Measurements from ENCODE around the gene GPR119. TPM values are rescaled to one million over a fixed set of nuclear protein-coding genes. Genes with fewer than 3 reads are reported as not detected.

GPR119 gene
- total RNA-seq, 6 experiments from 2014 or later = not detected

- H3K4me3 Mint-ChIP-seq = no peak overlapping the region
- TF ChIP-seq CTCF (IDR thresholded peaks at IDR 0.05) = no peak
- DNase-seq = no peak
- H3K4me1 Mint-ChIP-seq (ENCODE audit: low read depth) = no peaks in the 10 kb centered on the region
- no peak overlapping the region for H3K27ac Mint-ChIP-seq
- no peaks in the 10 kb centered on the region; the same call in none of the 2 replicates for H3K27me3 Mint-ChIP-seq (ENCODE audit: insufficient read depth)
- H3K36me3 Mint-ChIP-seq (ENCODE audit: low read depth) = peaks cover 5% of the 10 kb centered on the region; the same call in 1 of the 2 replicates
- H3K9me3 Mint-ChIP-seq = no peaks in the 10 kb centered on the region
Measured at GRCh38 chrX:130416785-130417184, 31.3 kb upstream of the GPR119 start.

GRCh38 chrX:130415201-130415600 lies 29.7 kb upstream of the GPR119 start:
- Mint-ChIP-seq H3K27me3 (ENCODE audit: insufficient read depth) (no peaks in the 10 kb centered on the region; the same call in 1 of the 2 replicates), H3K27ac (no peak overlapping the region), H3K4me3 (no peak overlapping the region), H3K4me1 (ENCODE audit: low read depth) (no peaks in the 10 kb centered on the region), H3K36me3 (ENCODE audit: low read depth) (peaks cover 5% of the 10 kb centered on the region; the same call in 1 of the 2 replicates), H3K9me3 (no peaks in the 10 kb centered on the region)
- no peak for DNase-seq
- no peak for TF ChIP-seq CTCF (IDR thresholded peaks at IDR 0.05)

GRCh38 chrX:130414800-130415199 lies 29.3 kb upstream of the GPR119 start:
- H3K27me3 Mint-ChIP-seq (ENCODE audit: insufficient read depth) = peaks cover 2% of the 10 kb centered on the region
- no peaks in the 10 kb centered on the region for H3K9me3 Mint-ChIP-seq
- no peak overlapping the region for H3K27ac Mint-ChIP-seq
- DNase-seq = no peak
- no peak for TF ChIP-seq CTCF (IDR thresholded peaks at IDR 0.05)
- H3K4me3 Mint-ChIP-seq = no peak overlapping the region
- H3K36me3 Mint-ChIP-seq (ENCODE audit: low read depth) = peaks cover 6% of the 10 kb centered on the region; the same call in 1 of the 2 replicates
- no peaks in the 10 kb centered on the region for H3K4me1 Mint-ChIP-seq (ENCODE audit: low read depth)

- no peak for DNase-seq
- H3K4me1 Mint-ChIP-seq (ENCODE audit: low read depth) = no peaks in the 10 kb centered on the region
- no peak overlapping the region for H3K4me3 Mint-ChIP-seq
- H3K27me3 Mint-ChIP-seq (ENCODE audit: insufficient read depth) = peaks cover 2% of the 10 kb centered on the region
- H3K9me3 Mint-ChIP-seq = no peaks in the 10 kb centered on the region
- H3K36me3 Mint-ChIP-seq (ENCODE audit: low read depth) = peaks cover 11% of the 10 kb centered on the region; the same call in 1 of the 2 replicates
- no peak overlapping the region for H3K27ac Mint-ChIP-seq
- no peak for TF ChIP-seq CTCF (IDR thresholded peaks at IDR 0.05)
Measured at GRCh38 chrX:130413415-130413814, 27.9 kb upstream of the GPR119 start.

- Mint-ChIP-seq H3K27ac (peak overlapping the region; percentile 76), H3K36me3 (ENCODE audit: low read depth) (no peaks in the 10 kb centered on the region), H3K9me3 (no peaks in the 10 kb centered on the region), H3K27me3 (ENCODE audit: insufficient read depth) (no peaks in the 10 kb centered on the region; the same call in 1 of the 2 replicates), H3K4me3 (peak overlapping the region; percentile 97), H3K4me1 (ENCODE audit: low read depth) (no peaks in the 10 kb centered on the region)
- no peak for TF ChIP-seq CTCF (IDR thresholded peaks at IDR 0.05)
- no peak for DNase-seq
Measured at GRCh38 chrX:130402208-130402684, 16.8 kb upstream of the GPR119 start.

All from HFFc6 (cell line).